T-helper 1 cell (primary cell): ENCODE data around the gene EBF3.

Source experiments
- DNase-seq, 5 donors: peaks; one replicate each; pipeline ENCODE4 v3.0.0-alpha.2; 2012 to 2020

Gene EBF3

GRCh38 chr10:129887986-129888783, 75.9 kb downstream of the EBF3 start:
- no peak for DNase-seq

GRCh38 chr10:129887381-129887905, 76.6 kb downstream of the EBF3 start:
- no peak for DNase-seq

- DNase-seq, result no peak
Measured at GRCh38 chr10:129886263-129886662, 77.8 kb downstream of the EBF3 start.

GRCh38 chr10:129885526-129885925, 78.5 kb downstream of the EBF3 start:
- no peak for DNase-seq

GRCh38 chr10:129884398-129885078, 79.5 kb downstream of the EBF3 start:
- no peak for DNase-seq

- DNase-seq, result no peak
Measured at GRCh38 chr10:129883626-129884397, 80.3 kb downstream of the EBF3 start.

- DNase-seq, result no peak
Measured at GRCh38 chr10:129883029-129883428, 81.0 kb downstream of the EBF3 start.

- DNase-seq, result no peak
Measured at GRCh38 chr10:129882291-129883010, 81.6 kb downstream of the EBF3 start.

- no peak for DNase-seq
Measured at GRCh38 chr10:129881641-129882040, 82.4 kb downstream of the EBF3 start.

- DNase-seq, result no peak
Measured at GRCh38 chr10:129880191-129880870, 83.7 kb downstream of the EBF3 start.

GRCh38 chr10:129879655-129880054, 84.4 kb downstream of the EBF3 start:
- no peak for DNase-seq

GRCh38 chr10:129878835-129879234, 85.2 kb downstream of the EBF3 start:
- no peak for DNase-seq

GRCh38 chr10:129877773-129878371, 86.2 kb downstream of the EBF3 start:
- DNase-seq, result peak in 2 of 5 donors; percentile 9 to 39

GRCh38 chr10:129876838-129877237, 87.2 kb downstream of the EBF3 start:
- no peak for DNase-seq

- no peak for DNase-seq
Measured at GRCh38 chr10:129875993-129876726, 87.9 kb downstream of the EBF3 start.

- no peak for DNase-seq
Measured at GRCh38 chr10:129873351-129873750, 90.7 kb downstream of the EBF3 start.

GRCh38 chr10:129871966-129872365, 92.1 kb downstream of the EBF3 start:
- DNase-seq, result no peak

GRCh38 chr10:129870961-129871621, 93.0 kb downstream of the EBF3 start:
- DNase-seq, result no peak

- no peak for DNase-seq
Measured at GRCh38 chr10:129870474-129870757, 93.7 kb downstream of the EBF3 start.
